Mesenchymal stem cell (in vitro differentiated cells and primary cell): Measurements from ENCODE around the gene PDGFRB.

Experiments
- DNase-seq: peaks from one replicate; pipeline ENCODE4 v3.0.0-alpha.2; 2013
- H2AFZ ChIP-seq: one replicate; pipeline ENCODE4 v1.6.1; 2013; ENCODE audit warnings: low read depth, mild to moderate bottlenecking, control low read depth, inconsistent platforms, low read length, moderate library complexity
- H2AK5ac ChIP-seq: 2 replicates; pipeline ENCODE4 v1.6.1; 2013; ENCODE audit warnings: low read length, moderate library complexity, mild to moderate bottlenecking, inconsistent platforms; ENCODE audit not compliant: severe bottlenecking
- H2BK120ac ChIP-seq: one replicate; pipeline ENCODE4 v1.6.1; 2013; ENCODE audit warnings: low read depth, mild to moderate bottlenecking, inconsistent platforms, low read length, moderate library complexity
- H2BK12ac ChIP-seq, 2 experiments: one replicate each; pipeline ENCODE4 v1.6.1; 2013; ENCODE audit warnings: inconsistent platforms in 2 of 2, low read length in 2 of 2, mild to moderate bottlenecking in 2 of 2, moderate library complexity in 2 of 2, control low read depth in 1 of 2
- H2BK15ac ChIP-seq: one replicate; pipeline ENCODE4 v1.6.1; 2013; ENCODE audit warnings: mild to moderate bottlenecking, low read depth, inconsistent platforms; ENCODE audit not compliant: poor library complexity, severe bottlenecking
- H2BK5ac ChIP-seq: 2 replicates; pipeline ENCODE4 v1.6.1; 2013; ENCODE audit warnings: low read depth, mild to moderate bottlenecking, low read length, control low read depth, inconsistent platforms; ENCODE audit not compliant: poor library complexity, severe bottlenecking
- H3K14ac ChIP-seq, 2 experiments: one replicate each; pipeline ENCODE4 v1.6.1; 2013; ENCODE audit warnings: inconsistent platforms in 2 of 2, low read length in 2 of 2, control low read depth in 1 of 2, mild to moderate bottlenecking in 1 of 2, moderate library complexity in 1 of 2
- H3K18ac ChIP-seq, 2 experiments: one replicate each; pipeline ENCODE4 v1.6.1; 2013; ENCODE audit warnings: inconsistent platforms in 2 of 2, low read length in 2 of 2, control low read depth in 1 of 2, low read depth in 1 of 2, mild to moderate bottlenecking in 1 of 2
- H3K23ac ChIP-seq, 2 experiments: one replicate each; pipeline ENCODE4 v1.6.1; 2013; ENCODE audit warnings: inconsistent platforms in 2 of 2, low read length in 2 of 2, mild to moderate bottlenecking in 2 of 2, moderate library complexity in 2 of 2, control low read depth in 1 of 2
- H3K27ac ChIP-seq: 2 replicates; pipeline ENCODE4 v1.5.1; 2013; ENCODE audit warnings: mild to moderate bottlenecking, moderate library complexity, low read length, control low read depth, inconsistent platforms; ENCODE audit not compliant: poor library complexity, severe bottlenecking
- H3K27me3 ChIP-seq, 2 experiments: 2 replicates each; pipeline versions ENCODE4 v1.6.1 to v1.7.0; 2013; ENCODE audit warnings: low read length in 2 of 2, mild to moderate bottlenecking in 2 of 2, moderate library complexity in 2 of 2, control low read depth in 1 of 2, inconsistent platforms in 1 of 2; ENCODE audit not compliant: control insufficient read depth in 1 of 2, insufficient read depth in 1 of 2
- H3K36me3 ChIP-seq, 2 experiments: 2 replicates each; pipeline versions ENCODE4 v1.6.1 to v1.7.0; 2013; ENCODE audit warnings: low read length in 2 of 2, control low read depth in 1 of 2, inconsistent platforms in 1 of 2, low read depth in 1 of 2, mild to moderate bottlenecking in 1 of 2; ENCODE audit not compliant: insufficient read depth in 2 of 2, control insufficient read depth in 1 of 2
- H3K4ac ChIP-seq, 2 experiments: one replicate each; pipeline ENCODE4 v1.6.1; 2013; ENCODE audit warnings: inconsistent platforms in 2 of 2, low read length in 2 of 2, mild to moderate bottlenecking in 2 of 2, moderate library complexity in 2 of 2, control low read depth in 1 of 2, low read depth in 1 of 2
- H3K4me1 ChIP-seq: 2 replicates; pipeline ENCODE4 v1.6.1; 2013; ENCODE audit warnings: low read depth, low read length, control low read depth; ENCODE audit not compliant: control insufficient read depth, insufficient read depth
- H3K4me2 ChIP-seq: 2 replicates; pipeline ENCODE4 v1.6.1; 2013; ENCODE audit warnings: low read length, mild to moderate bottlenecking, inconsistent platforms; ENCODE audit not compliant: poor library complexity, severe bottlenecking
- H3K4me3 ChIP-seq, 2 experiments: 2 replicates each; pipeline versions ENCODE4 v1.5.1 to v1.7.0; 2013; ENCODE audit warnings: low read length in 2 of 2, mild to moderate bottlenecking in 2 of 2, control low read depth in 1 of 2, low read depth in 1 of 2; ENCODE audit not compliant: insufficient read depth in 1 of 2
- H3K79me1 ChIP-seq: replicated peaks from 2 replicates; pipeline ENCODE4 v1.6.1; 2013; ENCODE audit warnings: mild to moderate bottlenecking, control low read depth, low read length, inconsistent platforms; ENCODE audit not compliant: poor library complexity, severe bottlenecking
- H3K9ac ChIP-seq: 2 replicates; pipeline ENCODE4 v1.7.0; 2013; ENCODE audit warnings: mild to moderate bottlenecking, low read length, moderate library complexity
- H3K9me3 ChIP-seq: 2 replicates; pipeline ENCODE4 v1.7.0; 2013; ENCODE audit warnings: mild to moderate bottlenecking, low read length; ENCODE audit not compliant: control insufficient read depth
- H4K8ac ChIP-seq: one replicate; pipeline ENCODE4 v1.6.1; 2013; ENCODE audit warnings: inconsistent platforms, mild to moderate bottlenecking, low read length, moderate library complexity
- H4K91ac ChIP-seq: one replicate; pipeline ENCODE4 v1.6.1; 2013; ENCODE audit warnings: mild to moderate bottlenecking, low read length, inconsistent platforms
- WGBS: methylation state at CpG from one replicate; pipeline ENCODE4 v1.1.7; 2013; ENCODE audit warnings: mixed read lengths; 5-methylcytosine and 5-hydroxymethylcytosine counted together

Gene PDGFRB

GRCh38 chr5:150097152-150097551 is 58.5 kb downstream of the PDGFRB start:
- H3K4me2 ChIP-seq, result no peak overlapping the region
- H2BK15ac ChIP-seq, result no peak overlapping the region
- H3K79me1 ChIP-seq, result no peaks in the 10 kb centered on the region
- no peak overlapping the region for H3K4ac ChIP-seq
- H3K9me3 ChIP-seq, result no peaks in the 10 kb centered on the region
- no peak overlapping the region for H3K27ac ChIP-seq
- H2BK120ac ChIP-seq, result no peak overlapping the region
- H3K4me3 ChIP-seq, result no peak overlapping the region
- no peak overlapping the region for H3K23ac ChIP-seq
- H3K4me1 ChIP-seq, result no peaks in the 10 kb centered on the region
- no peak overlapping the region for H2BK12ac ChIP-seq
- H2AK5ac ChIP-seq, result no peak overlapping the region
- no peak overlapping the region for H4K8ac ChIP-seq
- no peaks in the 10 kb centered on the region for H3K27me3 ChIP-seq
- no peaks in the 10 kb centered on the region for H3K36me3 ChIP-seq
- no peak overlapping the region for H3K14ac ChIP-seq
- no peak overlapping the region for H3K9ac ChIP-seq
- DNase-seq, result no peak
- no peak overlapping the region for H2AFZ ChIP-seq
- no peak overlapping the region for H2BK5ac ChIP-seq
- no peak overlapping the region for H3K18ac ChIP-seq
- no peak overlapping the region for H4K91ac ChIP-seq

- H3K36me3 ChIP-seq, result no peaks in the 10 kb centered on the region
- no peak overlapping the region for H2BK5ac ChIP-seq
- H3K18ac ChIP-seq, result no peak overlapping the region
- H3K9ac ChIP-seq, result no peak overlapping the region
- WGBS, result no CpG with 5 or more reads among the region's 3 CpGs
- DNase-seq, result no peak
- no peak overlapping the region for H2AFZ ChIP-seq
- H4K8ac ChIP-seq, result no peak overlapping the region
- no peak overlapping the region for H4K91ac ChIP-seq
- no peak overlapping the region for H3K23ac ChIP-seq
- H3K4ac ChIP-seq, result no peak overlapping the region
- H3K14ac ChIP-seq, result no peak overlapping the region
- H2BK120ac ChIP-seq, result no peak overlapping the region
- H2BK12ac ChIP-seq, result no peak overlapping the region
- no peaks in the 10 kb centered on the region for H3K27me3 ChIP-seq
- no peaks in the 10 kb centered on the region for H3K4me1 ChIP-seq
- no peak overlapping the region for H2AK5ac ChIP-seq
- no peak overlapping the region for H2BK15ac ChIP-seq
- no peak overlapping the region for H3K4me2 ChIP-seq
- H3K9me3 ChIP-seq, result no peaks in the 10 kb centered on the region
- no peaks in the 10 kb centered on the region for H3K79me1 ChIP-seq
- H3K4me3 ChIP-seq, result no peak overlapping the region
- H3K27ac ChIP-seq, result no peak overlapping the region
Observed at GRCh38 chr5:150092159-150092787, 63.4 kb downstream of the PDGFRB start.

GRCh38 chr5:150085950-150086715 is 69.5 kb downstream of the PDGFRB start, which contains the start of gene CSF1R:
TSS of gene CSF1R (minus strand) at chr5:150086554. CDS start at chr5:150086427, 127 bp downstream.
- H3K9me3 ChIP-seq, result no peaks in the 10 kb centered on the region
- WGBS, result 91% methylated on average over 9 of the region's 9 CpGs

GRCh38 chr5:150085191-150085912 is 70.3 kb downstream of the PDGFRB start:
- H2AK5ac ChIP-seq, result no peak overlapping the region
- no peak overlapping the region for H2BK120ac ChIP-seq
- no peak overlapping the region for H2AFZ ChIP-seq
- H3K23ac ChIP-seq, result no peak overlapping the region
- no peak overlapping the region for H2BK15ac ChIP-seq
- H2BK5ac ChIP-seq, result no peak overlapping the region
- no peak overlapping the region for H3K27ac ChIP-seq
- H3K9ac ChIP-seq, result no peak overlapping the region
- H3K4me2 ChIP-seq, result no peak overlapping the region
- H4K8ac ChIP-seq, result no peak overlapping the region
- no peaks in the 10 kb centered on the region for H3K36me3 ChIP-seq
- H3K4me1 ChIP-seq, result peaks cover 4% of the 10 kb centered on the region
- H3K18ac ChIP-seq, result no peak overlapping the region
- H3K27me3 ChIP-seq, result peaks cover 0 to 23% of the 10 kb centered on the region in 2 experiments
- H3K14ac ChIP-seq, result no peak overlapping the region
- H4K91ac ChIP-seq, result no peak overlapping the region
- no peak for DNase-seq
- no peaks in the 10 kb centered on the region for H3K9me3 ChIP-seq
- WGBS, result 80% methylated on average over 7 of the region's 7 CpGs
- no peak overlapping the region for H3K4me3 ChIP-seq
- no peaks in the 10 kb centered on the region for H3K79me1 ChIP-seq
- no peak overlapping the region for H3K4ac ChIP-seq
- H2BK12ac ChIP-seq, result no peak overlapping the region

More at GRCh38 chr5:150085950-150086715, 69.5 kb downstream of the PDGFRB start, which contains the start of gene CSF1R:
- Histone ChIP-seq H3K4me3 (no peak within 1 kb of the TSS), H4K8ac (no peak within 1 kb of the TSS), H3K4me1 (peaks cover 4% of the 10 kb centered on the region), H2BK12ac (no peak within 1 kb of the TSS), H3K36me3 (no peaks in the 10 kb centered on the region), H3K4me2 (no peak within 1 kb of the TSS), H3K14ac (no peak within 1 kb of the TSS), H2BK15ac (no peak within 1 kb of the TSS), H3K18ac (no peak within 1 kb of the TSS), H3K4ac (no peak within 1 kb of the TSS), H4K91ac (no peak within 1 kb of the TSS), H2AK5ac (no peak within 1 kb of the TSS), H3K27me3 (peaks cover 0 to 23% of the 10 kb centered on the region in 2 experiments), H2BK5ac (no peak within 1 kb of the TSS), H3K79me1 (no peaks in the 10 kb centered on the region), H2AFZ (no peak within 1 kb of the TSS), H3K23ac (no peak within 1 kb of the TSS), H3K27ac (no peak within 1 kb of the TSS), H2BK120ac (no peak within 1 kb of the TSS), H3K9ac (no peak within 1 kb of the TSS)
- no peak for DNase-seq
